OCI-LY3 (cell line): ENCODE measurements around the gene ACP7.

ENCODE experiments used
- H2AFZ ChIP-seq: fragments of 200-600, 300-600 bp; shearing (Covaris generic); 2 replicates; pipeline ENCODE4 v1.6.0; 2014; ENCODE audit warnings: antibody characterized with exemption, low read depth, low read length
- H3K27ac ChIP-seq: fragments of 200-600, 300-600 bp; sonication (generic); 2 replicates; pipeline ENCODE4 v1.5.1; 2014; ENCODE audit warnings: mild to moderate bottlenecking, low read length, moderate library complexity, mixed read lengths
- H3K27me3 ChIP-seq: fragments of 200-600, 300-600 bp; sonication (generic); 2 replicates; pipeline ENCODE4 v1.6.1; 2014; ENCODE audit warnings: low read depth, low read length, mixed read lengths
- H3K36me3 ChIP-seq: fragments of 200-600, 300-600 bp; sonication (generic); replicated peaks from 2 replicates; pipeline ENCODE3; 2014; ENCODE audit warnings: low read depth, low read length, mixed read lengths
- H3K4me1 ChIP-seq: fragments of 300-600, 200-600 bp; sonication (generic); 2 replicates; pipeline ENCODE4 v1.6.1; 2014; ENCODE audit warnings: low read length, mixed read lengths
- H3K4me2 ChIP-seq: fragments of 200-600, 300-600 bp; sonication (generic); 2 replicates; pipeline ENCODE4 v1.6.1; 2014; ENCODE audit warnings: low read length, mixed read lengths
- H3K4me3 ChIP-seq: fragments of 300-600, 200-600 bp; sonication (generic); 2 replicates; pipeline ENCODE4 v1.5.1; 2014; ENCODE audit warnings: antibody characterized with exemption, mild to moderate bottlenecking, low read length, moderate library complexity
- H3K79me2 ChIP-seq: fragments of 300-600, 200-600 bp; shearing (Covaris generic); 2 replicates; pipeline ENCODE4 v1.6.1; 2014; ENCODE audit warnings: mild to moderate bottlenecking, low read length, mixed read lengths
- H3K9ac ChIP-seq: fragments of 300-600, 200-600 bp; shearing (Covaris generic); 2 replicates; pipeline ENCODE4 v1.6.0; 2014; ENCODE audit warnings: mild to moderate bottlenecking, low read length, moderate library complexity
- H3K9me3 ChIP-seq: fragments of 200-600, 300-600 bp; shearing (Covaris generic); 2 replicates; pipeline ENCODE4 v1.6.1; 2014; ENCODE audit warnings: low read length, mixed read lengths; ENCODE audit not compliant: insufficient read depth
- H4K20me1 ChIP-seq: fragments of 200-600, 300-600 bp; sonication (generic); 2 replicates; pipeline ENCODE4 v1.6.1; 2016; ENCODE audit warnings: low read length, mixed read lengths; ENCODE audit not compliant: insufficient read depth
- EZH2phosphoT487 ChIP-seq: fragments of 200-600 bp; shearing (Covaris generic); IDR thresholded peaks from 2 replicates; pipeline ENCODE4 v1.6.1; 2018; ENCODE audit warnings: antibody characterized with exemption, mixed run types, low read depth
- TF ChIP-seq, protein P1 (sequence below): fragments of 200-600, 300-600 bp; sonication (generic); IDR thresholded peaks from 2 replicates; pipeline ENCODE4 v1.5.1; 2014; ENCODE audit warnings: antibody characterized with exemption, low read length, low read depth

ACP7 gene

DNA sequence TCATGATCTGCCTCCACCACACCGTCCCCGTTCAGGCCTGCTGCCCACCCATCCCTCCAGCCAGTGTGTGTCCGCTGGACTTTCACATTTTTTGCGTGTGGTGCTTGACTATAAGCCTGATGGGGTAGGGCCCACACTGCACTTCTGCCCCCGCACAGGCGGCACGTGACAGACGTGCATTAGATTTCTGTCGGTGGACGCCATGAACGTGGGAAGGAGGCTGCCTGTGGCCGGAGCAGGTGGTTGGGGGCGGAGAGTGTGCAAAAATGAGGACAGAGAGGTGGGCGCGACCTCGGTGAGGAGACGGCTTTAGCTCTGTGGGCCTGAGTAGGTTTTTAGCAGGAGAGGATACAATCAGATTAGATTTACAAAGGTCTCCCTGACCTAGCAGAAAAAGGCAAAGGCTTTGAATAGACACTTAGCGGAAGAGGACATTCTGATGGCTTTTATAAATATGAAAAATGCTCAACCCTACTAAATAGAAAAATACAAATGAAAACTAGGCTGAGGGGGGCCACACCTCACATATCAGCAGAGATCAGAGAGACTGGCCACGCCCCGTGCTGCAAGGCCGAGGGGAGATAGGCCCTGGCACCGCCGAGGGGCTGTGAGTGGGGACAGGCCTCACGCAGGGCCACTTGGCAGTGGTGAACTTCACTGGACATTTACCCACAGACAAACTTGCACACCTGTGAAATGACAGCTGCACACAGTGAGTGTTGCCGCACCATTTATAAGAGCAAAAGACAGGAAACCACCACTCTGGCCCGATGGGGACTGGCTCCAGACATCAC lies 66.8 kb downstream of the ACP7 start:
- TF ChIP-seq EZH2phosphoT487, result no peak
- TF ChIP-seq, protein P1, sequence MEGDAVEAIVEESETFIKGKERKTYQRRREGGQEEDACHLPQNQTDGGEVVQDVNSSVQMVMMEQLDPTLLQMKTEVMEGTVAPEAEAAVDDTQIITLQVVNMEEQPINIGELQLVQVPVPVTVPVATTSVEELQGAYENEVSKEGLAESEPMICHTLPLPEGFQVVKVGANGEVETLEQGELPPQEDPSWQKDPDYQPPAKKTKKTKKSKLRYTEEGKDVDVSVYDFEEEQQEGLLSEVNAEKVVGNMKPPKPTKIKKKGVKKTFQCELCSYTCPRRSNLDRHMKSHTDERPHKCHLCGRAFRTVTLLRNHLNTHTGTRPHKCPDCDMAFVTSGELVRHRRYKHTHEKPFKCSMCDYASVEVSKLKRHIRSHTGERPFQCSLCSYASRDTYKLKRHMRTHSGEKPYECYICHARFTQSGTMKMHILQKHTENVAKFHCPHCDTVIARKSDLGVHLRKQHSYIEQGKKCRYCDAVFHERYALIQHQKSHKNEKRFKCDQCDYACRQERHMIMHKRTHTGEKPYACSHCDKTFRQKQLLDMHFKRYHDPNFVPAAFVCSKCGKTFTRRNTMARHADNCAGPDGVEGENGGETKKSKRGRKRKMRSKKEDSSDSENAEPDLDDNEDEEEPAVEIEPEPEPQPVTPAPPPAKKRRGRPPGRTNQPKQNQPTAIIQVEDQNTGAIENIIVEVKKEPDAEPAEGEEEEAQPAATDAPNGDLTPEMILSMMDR, result no peak
- Histone ChIP-seq H3K79me2 (peaks cover 10% of the 10 kb centered on the region), H3K4me3 (no peak overlapping the region)

DNA sequence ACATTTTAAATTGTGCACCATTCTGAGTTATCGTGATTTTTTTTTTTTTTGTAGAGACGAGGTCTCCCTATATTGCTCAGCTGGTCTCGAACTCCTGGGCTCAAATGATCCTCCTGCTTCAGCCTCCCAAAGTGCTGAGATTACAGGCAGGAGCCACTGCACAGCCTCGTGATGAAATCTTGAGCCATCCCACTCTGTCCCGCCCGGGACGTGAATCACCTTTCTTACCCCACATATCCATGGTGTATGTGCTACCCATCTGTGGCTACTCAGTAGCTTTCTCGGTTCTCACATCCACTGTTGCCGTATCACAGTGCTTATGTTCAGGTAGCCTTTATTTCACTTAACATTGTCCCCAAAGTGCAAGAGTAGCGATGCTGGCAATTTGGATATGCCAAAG lies 67.9 kb downstream of the ACP7 start:
- no peaks in the 10 kb centered on the region for H3K4me1 ChIP-seq
- peaks cover 8% of the 10 kb centered on the region for H3K79me2 ChIP-seq
- no peak overlapping the region for H3K4me2 ChIP-seq
- H3K9me3 ChIP-seq, result no peaks in the 10 kb centered on the region
- H3K9ac ChIP-seq, result no peak overlapping the region
- H2AFZ ChIP-seq, result no peak overlapping the region
- H3K27me3 ChIP-seq, result no peaks in the 10 kb centered on the region
- TF ChIP-seq, protein P1, result no peak
- TF ChIP-seq EZH2phosphoT487, result no peak
- peaks cover 33% of the 10 kb centered on the region for H4K20me1 ChIP-seq
- peaks cover 6% of the 10 kb centered on the region for H3K36me3 ChIP-seq
- no peak overlapping the region for H3K4me3 ChIP-seq
- no peak overlapping the region for H3K27ac ChIP-seq

More for the DNA sequence above, 66.8 kb downstream of the ACP7 start:
- H3K4me2 ChIP-seq, result no peak overlapping the region
- no peaks in the 10 kb centered on the region for H3K27me3 ChIP-seq
- no peak overlapping the region for H3K27ac ChIP-seq
- H3K4me1 ChIP-seq, result no peaks in the 10 kb centered on the region
- peaks cover 30% of the 10 kb centered on the region for H4K20me1 ChIP-seq
- H3K36me3 ChIP-seq, result peaks cover 6% of the 10 kb centered on the region
- no peak overlapping the region for H3K9ac ChIP-seq
- H3K9me3 ChIP-seq, result no peaks in the 10 kb centered on the region
- H2AFZ ChIP-seq, result no peak overlapping the region

DNA sequence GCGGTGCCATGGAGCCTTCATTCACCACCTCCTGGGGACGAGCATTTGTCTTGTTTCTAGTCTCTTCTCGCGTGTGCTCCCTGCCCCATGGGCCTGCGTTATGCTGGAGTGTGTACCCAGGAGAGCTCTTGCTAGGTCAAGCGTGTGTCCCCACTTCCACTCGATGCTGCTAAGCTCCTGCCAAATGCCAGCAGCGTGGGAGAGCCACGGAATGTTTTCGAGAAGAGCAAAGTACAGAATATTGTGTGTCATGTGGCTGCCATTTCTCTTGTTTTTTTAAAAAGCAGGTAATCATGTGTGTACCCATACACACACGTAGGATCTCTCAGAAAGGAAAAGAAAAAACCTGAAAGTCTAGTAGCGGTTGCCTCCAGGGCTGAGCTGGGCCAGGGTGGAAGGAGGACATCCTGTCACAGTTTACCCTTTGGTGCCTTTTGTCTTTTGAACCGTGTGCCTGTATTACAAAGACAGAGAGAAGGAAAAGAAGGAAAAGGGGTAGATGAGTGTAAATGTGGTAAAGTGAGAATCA lies 70.0 kb downstream of the ACP7 start:
- Histone ChIP-seq H3K4me1 (no peaks in the 10 kb centered on the region), H3K27me3 (no peaks in the 10 kb centered on the region), H3K9ac (no peak overlapping the region), H3K36me3 (peaks cover 1% of the 10 kb centered on the region), H2AFZ (no peak overlapping the region), H4K20me1 (peaks cover 45% of the 10 kb centered on the region), H3K4me3 (no peak overlapping the region), H3K27ac (no peak overlapping the region), H3K9me3 (no peaks in the 10 kb centered on the region), H3K79me2 (no peaks in the 10 kb centered on the region; the same call in 1 of the 2 replicates), H3K4me2 (no peak overlapping the region)
- TF ChIP-seq, protein P1, result no peak
- TF ChIP-seq EZH2phosphoT487, result no peak

DNA sequence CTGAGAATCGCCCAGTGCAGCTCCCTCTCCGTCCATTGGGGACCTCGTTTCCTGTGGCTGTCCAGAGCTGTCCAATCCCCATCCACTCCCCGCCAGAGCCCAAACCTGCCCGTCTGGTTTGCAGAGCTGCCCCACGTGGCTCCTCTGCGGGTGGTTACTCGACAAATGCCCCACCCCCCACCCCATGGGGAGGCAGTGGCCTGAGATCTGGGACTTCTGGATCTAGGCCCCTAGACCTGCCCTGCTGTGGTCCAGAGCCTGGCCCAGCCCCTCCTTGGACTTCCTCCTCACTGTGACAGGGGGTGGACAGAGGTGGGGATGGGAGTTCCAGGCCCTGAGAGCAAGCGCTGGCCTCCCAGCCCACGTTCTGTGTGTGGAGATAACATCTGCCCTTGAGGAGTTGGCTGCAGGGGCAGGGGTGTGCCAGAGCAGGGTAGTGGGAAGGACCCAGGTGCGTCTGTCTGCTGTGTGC lies 70.5 kb downstream of the ACP7 start:
- no peaks in the 10 kb centered on the region for H3K4me1 ChIP-seq
- peaks cover 45% of the 10 kb centered on the region for H4K20me1 ChIP-seq
- no peak overlapping the region for H3K4me2 ChIP-seq
- no peaks in the 10 kb centered on the region for H3K36me3 ChIP-seq
- no peak overlapping the region for H3K27ac ChIP-seq
- TF ChIP-seq EZH2phosphoT487, result no peak
- TF ChIP-seq, protein P1, result no peak
- H3K4me3 ChIP-seq, result no peak overlapping the region
- H3K9me3 ChIP-seq, result no peaks in the 10 kb centered on the region
- H3K79me2 ChIP-seq, result no peaks in the 10 kb centered on the region; the same call in 1 of the 2 replicates
- no peaks in the 10 kb centered on the region for H3K27me3 ChIP-seq
- no peak overlapping the region for H2AFZ ChIP-seq
- no peak overlapping the region for H3K9ac ChIP-seq
